Panc1 (cell line): ENCODE measurements around the gene LRRC73.

ENCODE experiments used
- POLR2AphosphoS5 ChIP-seq: IDR thresholded peaks from 2 replicates; pipeline ENCODE4 v1.6.1; 2012; ENCODE audit warnings: mild to moderate bottlenecking, low read depth, low read length, moderate library complexity
- SIN3A ChIP-seq: IDR thresholded peaks from 2 replicates; pipeline ENCODE4 v1.6.1; 2012; ENCODE audit warnings: low read depth, mild to moderate bottlenecking, low read length, moderate library complexity, borderline replicate concordance; ENCODE audit not compliant: insufficient read depth
- TCF7L2 ChIP-seq: IDR thresholded peaks from 2 replicates; pipeline ENCODE4 v1.6.1; 2011; ENCODE audit warnings: mild to moderate bottlenecking, low read depth, low read length, inconsistent platforms
- TF ChIP-seq, protein P1 (sequence below): fragments of 450-650 bp; IDR thresholded peaks from 2 replicates; pipeline ENCODE4 v1.5.1; 2017; ENCODE audit warnings: mild to moderate bottlenecking
- TF ChIP-seq, protein P2 (sequence below), 2 experiments: IDR thresholded peaks; 2 replicates each; pipeline ENCODE4 v1.6.1; 2011 to 2012; ENCODE audit warnings: low read depth in 2 of 2, control low read depth in 1 of 2, low read length in 1 of 2, mild to moderate bottlenecking in 1 of 2, moderate library complexity in 1 of 2; ENCODE audit not compliant: insufficient read depth in 1 of 2

DNA sequence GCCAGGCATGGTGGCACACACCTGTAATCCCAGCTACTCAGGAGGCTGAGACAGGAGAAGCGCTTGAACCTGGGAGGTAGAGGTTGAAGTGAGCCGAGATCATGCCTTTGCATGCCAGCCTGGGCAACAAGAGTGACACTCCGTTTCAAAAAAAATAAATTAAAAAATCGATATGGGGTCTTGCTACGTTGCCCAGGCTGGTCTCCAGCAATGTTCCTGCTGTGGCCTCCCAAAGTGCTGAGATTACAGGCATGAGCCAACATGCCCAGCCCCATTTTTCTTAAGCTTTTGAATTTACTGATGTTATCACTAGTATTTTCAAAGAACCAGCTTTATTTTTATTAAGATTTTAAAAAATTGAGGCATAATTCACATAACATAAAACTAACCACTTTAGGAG, 30.4 kb upstream of the LRRC73 start:
- TF ChIP-seq, protein P1, sequence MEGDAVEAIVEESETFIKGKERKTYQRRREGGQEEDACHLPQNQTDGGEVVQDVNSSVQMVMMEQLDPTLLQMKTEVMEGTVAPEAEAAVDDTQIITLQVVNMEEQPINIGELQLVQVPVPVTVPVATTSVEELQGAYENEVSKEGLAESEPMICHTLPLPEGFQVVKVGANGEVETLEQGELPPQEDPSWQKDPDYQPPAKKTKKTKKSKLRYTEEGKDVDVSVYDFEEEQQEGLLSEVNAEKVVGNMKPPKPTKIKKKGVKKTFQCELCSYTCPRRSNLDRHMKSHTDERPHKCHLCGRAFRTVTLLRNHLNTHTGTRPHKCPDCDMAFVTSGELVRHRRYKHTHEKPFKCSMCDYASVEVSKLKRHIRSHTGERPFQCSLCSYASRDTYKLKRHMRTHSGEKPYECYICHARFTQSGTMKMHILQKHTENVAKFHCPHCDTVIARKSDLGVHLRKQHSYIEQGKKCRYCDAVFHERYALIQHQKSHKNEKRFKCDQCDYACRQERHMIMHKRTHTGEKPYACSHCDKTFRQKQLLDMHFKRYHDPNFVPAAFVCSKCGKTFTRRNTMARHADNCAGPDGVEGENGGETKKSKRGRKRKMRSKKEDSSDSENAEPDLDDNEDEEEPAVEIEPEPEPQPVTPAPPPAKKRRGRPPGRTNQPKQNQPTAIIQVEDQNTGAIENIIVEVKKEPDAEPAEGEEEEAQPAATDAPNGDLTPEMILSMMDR = no peak
- TF ChIP-seq POLR2AphosphoS5 (no peak), SIN3A (no peak), TCF7L2 (no peak)
- TF ChIP-seq, protein P2, sequence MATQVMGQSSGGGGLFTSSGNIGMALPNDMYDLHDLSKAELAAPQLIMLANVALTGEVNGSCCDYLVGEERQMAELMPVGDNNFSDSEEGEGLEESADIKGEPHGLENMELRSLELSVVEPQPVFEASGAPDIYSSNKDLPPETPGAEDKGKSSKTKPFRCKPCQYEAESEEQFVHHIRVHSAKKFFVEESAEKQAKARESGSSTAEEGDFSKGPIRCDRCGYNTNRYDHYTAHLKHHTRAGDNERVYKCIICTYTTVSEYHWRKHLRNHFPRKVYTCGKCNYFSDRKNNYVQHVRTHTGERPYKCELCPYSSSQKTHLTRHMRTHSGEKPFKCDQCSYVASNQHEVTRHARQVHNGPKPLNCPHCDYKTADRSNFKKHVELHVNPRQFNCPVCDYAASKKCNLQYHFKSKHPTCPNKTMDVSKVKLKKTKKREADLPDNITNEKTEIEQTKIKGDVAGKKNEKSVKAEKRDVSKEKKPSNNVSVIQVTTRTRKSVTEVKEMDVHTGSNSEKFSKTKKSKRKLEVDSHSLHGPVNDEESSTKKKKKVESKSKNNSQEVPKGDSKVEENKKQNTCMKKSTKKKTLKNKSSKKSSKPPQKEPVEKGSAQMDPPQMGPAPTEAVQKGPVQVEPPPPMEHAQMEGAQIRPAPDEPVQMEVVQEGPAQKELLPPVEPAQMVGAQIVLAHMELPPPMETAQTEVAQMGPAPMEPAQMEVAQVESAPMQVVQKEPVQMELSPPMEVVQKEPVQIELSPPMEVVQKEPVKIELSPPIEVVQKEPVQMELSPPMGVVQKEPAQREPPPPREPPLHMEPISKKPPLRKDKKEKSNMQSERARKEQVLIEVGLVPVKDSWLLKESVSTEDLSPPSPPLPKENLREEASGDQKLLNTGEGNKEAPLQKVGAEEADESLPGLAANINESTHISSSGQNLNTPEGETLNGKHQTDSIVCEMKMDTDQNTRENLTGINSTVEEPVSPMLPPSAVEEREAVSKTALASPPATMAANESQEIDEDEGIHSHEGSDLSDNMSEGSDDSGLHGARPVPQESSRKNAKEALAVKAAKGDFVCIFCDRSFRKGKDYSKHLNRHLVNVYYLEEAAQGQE (IDR thresholded peaks at IDR 0.05; ENCODE audit: insufficient read depth in 1 of 2, low read depth in 2 of 2, low read length in 1 of 2) = no peak
